ENCODE data around the gene LRGUK. TPM values are rescaled to one million over a fixed set of nuclear protein-coding genes. Genes with fewer than 3 reads are reported as not detected.

Gene LRGUK
- total and polyA plus RNA-seq, 2 experiments from 2014 or later = 2.4 to 7.1 TPM

DNA sequence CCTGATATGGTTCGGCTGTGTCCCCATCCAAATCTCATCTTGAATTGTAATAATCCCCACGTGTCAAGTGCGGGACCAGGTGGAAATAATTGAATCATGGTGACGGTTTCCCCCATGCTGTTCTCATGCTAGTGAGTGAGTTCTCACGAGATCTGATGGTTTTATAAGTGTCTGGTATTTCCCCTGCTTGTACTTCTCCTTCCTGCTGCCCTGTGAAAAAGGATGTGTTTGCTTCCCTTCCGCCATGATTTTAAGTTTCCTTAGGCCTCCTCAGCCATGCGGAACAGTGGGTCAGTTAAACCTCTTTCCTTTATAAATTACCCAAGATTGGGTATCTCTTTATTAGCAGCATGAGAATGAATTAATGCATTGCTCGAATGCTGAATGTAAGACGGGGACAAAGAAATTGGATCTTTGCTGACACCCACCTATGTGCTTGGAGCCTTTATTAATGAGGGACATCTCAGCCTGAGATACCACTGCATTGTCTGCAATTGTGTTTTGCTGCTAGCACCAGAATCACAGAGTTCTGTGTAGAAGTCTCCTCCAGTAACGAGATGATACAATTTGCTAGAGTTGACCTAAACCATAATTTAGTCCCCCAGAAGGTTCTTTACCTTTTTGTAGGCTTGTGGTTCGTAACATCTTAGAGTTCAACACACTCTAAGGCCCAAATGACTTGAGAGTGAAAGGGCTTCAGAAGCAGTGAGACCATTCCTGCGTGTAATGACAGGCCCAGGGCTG, 160.9 kb downstream of the LRGUK start:
- no peak overlapping the region for H3K4me3 Mint-ChIP-seq
- TF ChIP-seq NANOG (IDR thresholded peaks at IDR 0.05; ENCODE audit: borderline replicate concordance) = no peak
- TF ChIP-seq CREB1 (CRISPR knock-in tag; IDR thresholded peaks at IDR 0.05; ENCODE audit: low read depth) = no peak
- TF ChIP-seq, protein P1, sequence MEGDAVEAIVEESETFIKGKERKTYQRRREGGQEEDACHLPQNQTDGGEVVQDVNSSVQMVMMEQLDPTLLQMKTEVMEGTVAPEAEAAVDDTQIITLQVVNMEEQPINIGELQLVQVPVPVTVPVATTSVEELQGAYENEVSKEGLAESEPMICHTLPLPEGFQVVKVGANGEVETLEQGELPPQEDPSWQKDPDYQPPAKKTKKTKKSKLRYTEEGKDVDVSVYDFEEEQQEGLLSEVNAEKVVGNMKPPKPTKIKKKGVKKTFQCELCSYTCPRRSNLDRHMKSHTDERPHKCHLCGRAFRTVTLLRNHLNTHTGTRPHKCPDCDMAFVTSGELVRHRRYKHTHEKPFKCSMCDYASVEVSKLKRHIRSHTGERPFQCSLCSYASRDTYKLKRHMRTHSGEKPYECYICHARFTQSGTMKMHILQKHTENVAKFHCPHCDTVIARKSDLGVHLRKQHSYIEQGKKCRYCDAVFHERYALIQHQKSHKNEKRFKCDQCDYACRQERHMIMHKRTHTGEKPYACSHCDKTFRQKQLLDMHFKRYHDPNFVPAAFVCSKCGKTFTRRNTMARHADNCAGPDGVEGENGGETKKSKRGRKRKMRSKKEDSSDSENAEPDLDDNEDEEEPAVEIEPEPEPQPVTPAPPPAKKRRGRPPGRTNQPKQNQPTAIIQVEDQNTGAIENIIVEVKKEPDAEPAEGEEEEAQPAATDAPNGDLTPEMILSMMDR (conservative IDR thresholded peaks at IDR 0.05; ENCODE audit: low read depth in 2 of 2) = no peak
- TF ChIP-seq JUNB (IDR thresholded peaks at IDR 0.05; ENCODE audit: unreplicated experiment) = no peak
- TF ChIP-seq, protein P2, sequence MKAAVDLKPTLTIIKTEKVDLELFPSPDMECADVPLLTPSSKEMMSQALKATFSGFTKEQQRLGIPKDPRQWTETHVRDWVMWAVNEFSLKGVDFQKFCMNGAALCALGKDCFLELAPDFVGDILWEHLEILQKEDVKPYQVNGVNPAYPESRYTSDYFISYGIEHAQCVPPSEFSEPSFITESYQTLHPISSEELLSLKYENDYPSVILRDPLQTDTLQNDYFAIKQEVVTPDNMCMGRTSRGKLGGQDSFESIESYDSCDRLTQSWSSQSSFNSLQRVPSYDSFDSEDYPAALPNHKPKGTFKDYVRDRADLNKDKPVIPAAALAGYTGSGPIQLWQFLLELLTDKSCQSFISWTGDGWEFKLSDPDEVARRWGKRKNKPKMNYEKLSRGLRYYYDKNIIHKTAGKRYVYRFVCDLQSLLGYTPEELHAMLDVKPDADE (IDR thresholded peaks at IDR 0.05) = no peak
- TF ChIP-seq EZH2 (IDR thresholded peaks at IDR 0.05; ENCODE audit: low read depth, unreplicated experiment) = no peak
- no peak for TF ChIP-seq POLR2AphosphoS5 (IDR thresholded peaks at IDR 0.05; ENCODE audit: low read depth)
- TF ChIP-seq EZH2phosphoT487 (IDR thresholded peaks at IDR 0.05; ENCODE audit: unreplicated experiment) = no peak
- TF ChIP-seq, protein P3, sequence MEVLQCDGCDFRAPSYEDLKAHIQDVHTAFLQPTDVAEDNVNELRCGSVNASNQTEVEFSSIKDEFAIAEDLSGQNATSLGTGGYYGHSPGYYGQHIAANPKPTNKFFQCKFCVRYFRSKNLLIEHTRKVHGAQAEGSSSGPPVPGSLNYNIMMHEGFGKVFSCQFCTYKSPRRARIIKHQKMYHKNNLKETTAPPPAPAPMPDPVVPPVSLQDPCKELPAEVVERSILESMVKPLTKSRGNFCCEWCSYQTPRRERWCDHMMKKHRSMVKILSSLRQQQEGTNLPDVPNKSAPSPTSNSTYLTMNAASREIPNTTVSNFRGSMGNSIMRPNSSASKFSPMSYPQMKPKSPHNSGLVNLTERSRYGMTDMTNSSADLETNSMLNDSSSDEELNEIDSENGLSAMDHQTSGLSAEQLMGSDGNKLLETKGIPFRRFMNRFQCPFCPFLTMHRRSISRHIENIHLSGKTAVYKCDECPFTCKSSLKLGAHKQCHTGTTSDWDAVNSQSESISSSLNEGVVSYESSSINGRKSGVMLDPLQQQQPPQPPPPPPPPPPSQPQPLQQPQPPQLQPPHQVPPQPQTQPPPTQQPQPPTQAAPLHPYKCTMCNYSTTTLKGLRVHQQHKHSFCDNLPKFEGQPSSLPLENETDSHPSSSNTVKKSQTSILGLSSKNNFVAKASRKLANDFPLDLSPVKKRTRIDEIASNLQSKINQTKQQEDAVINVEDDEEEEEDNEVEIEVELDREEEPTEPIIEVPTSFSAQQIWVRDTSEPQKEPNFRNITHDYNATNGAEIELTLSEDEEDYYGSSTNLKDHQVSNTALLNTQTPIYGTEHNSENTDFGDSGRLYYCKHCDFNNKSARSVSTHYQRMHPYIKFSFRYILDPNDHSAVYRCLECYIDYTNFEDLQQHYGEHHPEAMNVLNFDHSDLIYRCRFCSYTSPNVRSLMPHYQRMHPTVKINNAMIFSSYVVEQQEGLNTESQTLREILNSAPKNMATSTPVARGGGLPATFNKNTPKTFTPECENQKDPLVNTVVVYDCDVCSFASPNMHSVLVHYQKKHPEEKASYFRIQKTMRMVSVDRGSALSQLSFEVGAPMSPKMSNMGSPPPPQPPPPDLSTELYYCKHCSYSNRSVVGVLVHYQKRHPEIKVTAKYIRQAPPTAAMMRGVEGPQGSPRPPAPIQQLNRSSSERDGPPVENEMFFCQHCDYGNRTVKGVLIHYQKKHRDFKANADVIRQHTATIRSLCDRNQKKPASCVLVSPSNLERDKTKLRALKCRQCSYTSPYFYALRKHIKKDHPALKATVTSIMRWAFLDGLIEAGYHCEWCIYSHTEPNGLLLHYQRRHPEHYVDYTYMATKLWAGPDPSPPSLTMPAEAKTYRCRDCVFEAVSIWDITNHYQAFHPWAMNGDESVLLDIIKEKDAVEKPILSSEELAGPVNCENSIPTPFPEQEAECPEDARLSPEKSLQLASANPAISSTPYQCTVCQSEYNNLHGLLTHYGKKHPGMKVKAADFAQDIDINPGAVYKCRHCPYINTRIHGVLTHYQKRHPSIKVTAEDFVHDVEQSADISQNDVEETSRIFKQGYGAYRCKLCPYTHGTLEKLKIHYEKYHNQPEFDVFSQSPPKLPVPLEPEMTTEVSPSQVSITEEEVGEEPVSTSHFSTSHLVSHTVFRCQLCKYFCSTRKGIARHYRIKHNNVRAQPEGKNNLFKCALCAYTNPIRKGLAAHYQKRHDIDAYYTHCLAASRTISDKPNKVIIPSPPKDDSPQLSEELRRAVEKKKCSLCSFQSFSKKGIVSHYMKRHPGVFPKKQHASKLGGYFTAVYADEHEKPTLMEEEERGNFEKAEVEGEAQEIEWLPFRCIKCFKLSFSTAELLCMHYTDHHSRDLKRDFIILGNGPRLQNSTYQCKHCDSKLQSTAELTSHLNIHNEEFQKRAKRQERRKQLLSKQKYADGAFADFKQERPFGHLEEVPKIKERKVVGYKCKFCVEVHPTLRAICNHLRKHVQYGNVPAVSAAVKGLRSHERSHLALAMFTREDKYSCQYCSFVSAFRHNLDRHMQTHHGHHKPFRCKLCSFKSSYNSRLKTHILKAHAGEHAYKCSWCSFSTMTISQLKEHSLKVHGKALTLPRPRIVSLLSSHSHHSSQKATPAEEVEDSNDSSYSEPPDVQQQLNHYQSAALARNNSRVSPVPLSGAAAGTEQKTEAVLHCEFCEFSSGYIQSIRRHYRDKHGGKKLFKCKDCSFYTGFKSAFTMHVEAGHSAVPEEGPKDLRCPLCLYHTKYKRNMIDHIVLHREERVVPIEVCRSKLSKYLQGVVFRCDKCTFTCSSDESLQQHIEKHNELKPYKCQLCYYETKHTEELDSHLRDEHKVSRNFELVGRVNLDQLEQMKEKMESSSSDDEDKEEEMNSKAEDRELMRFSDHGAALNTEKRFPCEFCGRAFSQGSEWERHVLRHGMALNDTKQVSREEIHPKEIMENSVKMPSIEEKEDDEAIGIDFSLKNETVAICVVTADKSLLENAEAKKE (CRISPR knock-in tag; IDR thresholded peaks at IDR 0.05) = no peak
- TF ChIP-seq, protein P4, sequence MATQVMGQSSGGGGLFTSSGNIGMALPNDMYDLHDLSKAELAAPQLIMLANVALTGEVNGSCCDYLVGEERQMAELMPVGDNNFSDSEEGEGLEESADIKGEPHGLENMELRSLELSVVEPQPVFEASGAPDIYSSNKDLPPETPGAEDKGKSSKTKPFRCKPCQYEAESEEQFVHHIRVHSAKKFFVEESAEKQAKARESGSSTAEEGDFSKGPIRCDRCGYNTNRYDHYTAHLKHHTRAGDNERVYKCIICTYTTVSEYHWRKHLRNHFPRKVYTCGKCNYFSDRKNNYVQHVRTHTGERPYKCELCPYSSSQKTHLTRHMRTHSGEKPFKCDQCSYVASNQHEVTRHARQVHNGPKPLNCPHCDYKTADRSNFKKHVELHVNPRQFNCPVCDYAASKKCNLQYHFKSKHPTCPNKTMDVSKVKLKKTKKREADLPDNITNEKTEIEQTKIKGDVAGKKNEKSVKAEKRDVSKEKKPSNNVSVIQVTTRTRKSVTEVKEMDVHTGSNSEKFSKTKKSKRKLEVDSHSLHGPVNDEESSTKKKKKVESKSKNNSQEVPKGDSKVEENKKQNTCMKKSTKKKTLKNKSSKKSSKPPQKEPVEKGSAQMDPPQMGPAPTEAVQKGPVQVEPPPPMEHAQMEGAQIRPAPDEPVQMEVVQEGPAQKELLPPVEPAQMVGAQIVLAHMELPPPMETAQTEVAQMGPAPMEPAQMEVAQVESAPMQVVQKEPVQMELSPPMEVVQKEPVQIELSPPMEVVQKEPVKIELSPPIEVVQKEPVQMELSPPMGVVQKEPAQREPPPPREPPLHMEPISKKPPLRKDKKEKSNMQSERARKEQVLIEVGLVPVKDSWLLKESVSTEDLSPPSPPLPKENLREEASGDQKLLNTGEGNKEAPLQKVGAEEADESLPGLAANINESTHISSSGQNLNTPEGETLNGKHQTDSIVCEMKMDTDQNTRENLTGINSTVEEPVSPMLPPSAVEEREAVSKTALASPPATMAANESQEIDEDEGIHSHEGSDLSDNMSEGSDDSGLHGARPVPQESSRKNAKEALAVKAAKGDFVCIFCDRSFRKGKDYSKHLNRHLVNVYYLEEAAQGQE (IDR thresholded peaks at IDR 0.05; ENCODE audit: unreplicated experiment) = no peak
- no peak for TF ChIP-seq STAT1 (IDR thresholded peaks at IDR 0.05; ENCODE audit: unreplicated experiment)
- TF ChIP-seq ZNF331 (CRISPR knock-in tag; IDR thresholded peaks at IDR 0.05; ENCODE audit: low read depth) = no peak
- TF ChIP-seq ZNF114 (CRISPR knock-in tag; IDR thresholded peaks at IDR 0.05) = no peak
- no peak overlapping the region for H3K4me2 ChIP-seq
- no peaks in the 10 kb centered on the region for H3K36me3 ChIP-seq (ENCODE audit: insufficient read depth)
- no peak overlapping the region for H3K4me3 ChIP-seq
- no peaks in the 10 kb centered on the region for H4K20me1 ChIP-seq (replicated peaks; ENCODE audit: insufficient read depth)
- no peaks in the 10 kb centered on the region for H3K4me1 ChIP-seq (ENCODE audit: insufficient read depth)
- no peaks in the 10 kb centered on the region for H3K27me3 Mint-ChIP-seq (ENCODE audit: insufficient read depth, low read depth, poor library complexity)
- H3K9me2 ChIP-seq (ENCODE audit: insufficient read depth) = no peaks in the 10 kb centered on the region
- peaks cover 8% of the 10 kb centered on the region for H3K4me1 Mint-ChIP-seq
- H3K27ac Mint-ChIP-seq = no peak overlapping the region
- no peaks in the 10 kb centered on the region for H3K36me3 Mint-ChIP-seq (ENCODE audit: low read depth)
- H2AFZ ChIP-seq = no peak overlapping the region
- DNase-seq (ENCODE audit: low spot score) (no peak), ATAC-seq (no peak)
- H3K79me2 ChIP-seq (replicated peaks; ENCODE audit: insufficient read depth) = no peaks in the 10 kb centered on the region
- H3K27me3 ChIP-seq (ENCODE audit: insufficient read depth) = no peaks in the 10 kb centered on the region
- no peaks in the 10 kb centered on the region for H3F3A ChIP-seq (replicated peaks; ENCODE audit: low read depth)
- no peak overlapping the region for H3K27ac ChIP-seq (ENCODE audit: low read depth)
- no peaks in the 10 kb centered on the region for H3K9me3 Mint-ChIP-seq
